GM23338 (cell line): Measurements from ENCODE around the gene PPL. TPM values are rescaled to one million over a fixed set of nuclear protein-coding genes. Genes with fewer than 3 reads are reported as not detected.

Experiments
- ATAC-seq: fragments of 200-7000 bp; cut with Tn5 transposase; 3 replicates; pipeline ENCODE4 v1.9.1; 2020
- DNase-seq: peaks from one replicate; pipeline ENCODE4 v3.0.0-alpha.2; 2015; ENCODE audit warnings: low spot score
- H2AFZ ChIP-seq: fragments of 200-600 bp; sonication (generic); 2 replicates; pipeline ENCODE4 v1.8.0; 2016; ENCODE audit warnings: antibody characterized with exemption, mild to moderate bottlenecking, moderate library complexity
- H3F3A ChIP-seq: fragments of 200-600 bp; sonication (generic); replicated peaks from 2 replicates; pipeline ENCODE4 v1.8.0; 2017; ENCODE audit warnings: antibody characterized with exemption, mixed run types, low read depth
- H3K27ac ChIP-seq: fragments of 200-600 bp; sonication (generic); 2 replicates; pipeline ENCODE4 v1.6.1; 2016; ENCODE audit warnings: low read depth
- H3K27me3 ChIP-seq: fragments of 200-600 bp; sonication (generic); 2 replicates; pipeline ENCODE4 v1.8.0; 2016; ENCODE audit warnings: mild to moderate bottlenecking, mixed run types, moderate library complexity; ENCODE audit not compliant: insufficient read depth
- H3K36me3 ChIP-seq: fragments of 200-600 bp; sonication (generic); 2 replicates; pipeline ENCODE4 v1.8.0; 2016; ENCODE audit warnings: mild to moderate bottlenecking; ENCODE audit not compliant: insufficient read depth
- H3K4me1 ChIP-seq: fragments of 200-600 bp; sonication (generic); 2 replicates; pipeline ENCODE4 v1.8.0; 2016; ENCODE audit warnings: mild to moderate bottlenecking, moderate library complexity; ENCODE audit not compliant: insufficient read depth
- H3K4me2 ChIP-seq: fragments of 200-600 bp; sonication (generic); 2 replicates; pipeline ENCODE4 v1.7.1; 2017; ENCODE audit warnings: mixed run types
- H3K4me3 ChIP-seq: fragments of 200-600 bp; sonication (generic); 2 replicates; pipeline ENCODE4 v1.6.1; 2016; ENCODE audit warnings: mixed run types
- H3K79me2 ChIP-seq: fragments of 200-600 bp; sonication (generic); replicated peaks from 2 replicates; pipeline ENCODE4 v1.8.0; 2017; ENCODE audit warnings: mild to moderate bottlenecking; ENCODE audit not compliant: insufficient read depth
- H3K9me2 ChIP-seq: fragments of 200-600 bp; sonication (generic); 2 replicates; pipeline ENCODE4 v1.8.0; 2017; ENCODE audit not compliant: insufficient read depth
- H4K20me1 ChIP-seq: fragments of 200-600 bp; sonication (generic); replicated peaks from 2 replicates; pipeline ENCODE4 v1.8.0; 2017; ENCODE audit warnings: mild to moderate bottlenecking; ENCODE audit not compliant: insufficient read depth
- H3K27ac Mint-ChIP-seq: 2 replicates; pipeline ENCODE4 v1.8.0; 2020; ENCODE audit warnings: inconsistent platforms, mild to moderate bottlenecking, moderate library complexity, mixed read lengths
- H3K27me3 Mint-ChIP-seq: 3 replicates; pipeline ENCODE4 v1.8.0; 2022; ENCODE audit warnings: low read depth, mild to moderate bottlenecking, moderate library complexity, mixed read lengths, inconsistent platforms; ENCODE audit not compliant: insufficient read depth, poor library complexity
- H3K36me3 Mint-ChIP-seq: 3 replicates; pipeline ENCODE4 v1.8.0; 2021; ENCODE audit warnings: low read depth, mild to moderate bottlenecking, inconsistent platforms, moderate library complexity, mixed read lengths
- H3K4me1 Mint-ChIP-seq: 3 replicates; pipeline ENCODE4 v1.8.0; 2020; ENCODE audit warnings: mild to moderate bottlenecking, inconsistent platforms, mixed read lengths
- H3K4me3 Mint-ChIP-seq: 3 replicates; pipeline ENCODE4 v1.8.0; 2021; ENCODE audit warnings: moderate library complexity, mild to moderate bottlenecking, inconsistent platforms, mixed read lengths
- H3K9me3 Mint-ChIP-seq: 3 replicates; pipeline ENCODE4 v1.8.0; 2020; ENCODE audit warnings: moderate library complexity, mild to moderate bottlenecking, inconsistent platforms, mixed read lengths
- EZH2phosphoT487 ChIP-seq: fragments of 200-600 bp; sonication (generic); IDR thresholded peaks from one replicate; pipeline ENCODE4 v1.8.1; 2018; ENCODE audit warnings: antibody characterized with exemption; ENCODE audit not compliant: unreplicated experiment
- JUNB ChIP-seq: IDR thresholded peaks from one replicate; pipeline ENCODE4 v1.6.1; 2016; ENCODE audit warnings: antibody characterized with exemption; ENCODE audit not compliant: unreplicated experiment
- NANOG ChIP-seq: IDR thresholded peaks from 2 replicates; pipeline ENCODE4 v1.6.1; 2016; ENCODE audit warnings: antibody characterized with exemption, borderline replicate concordance
- ZNF331 ChIP-seq: fragments of 250-450 bp; sonication (Bioruptor Pico); IDR thresholded peaks from 2 replicates; pipeline ENCODE4 v1.5.0; 2020; ENCODE audit warnings: low read depth, mild to moderate bottlenecking, moderate library complexity
- ZNF462 ChIP-seq: fragments of 250-450 bp; sonication (Bioruptor Pico); IDR thresholded peaks from 2 replicates; pipeline ENCODE4 v1.5.0; 2020; ENCODE audit warnings: mild to moderate bottlenecking, moderate library complexity
- polyA plus RNA-seq: library from polyadenylated mRNA; unstranded; fragments of >200 nt; fragmentation: Nextera tagmentation; extraction: Ambion mirVana; gene quantifications from 2 replicates; pipeline ENCODE4 v1.2.1, GENCODE V29; 2016
- total RNA-seq: library from RNA; depleted of rRNA; stranded (reverse); fragments of >200 nt; shearing (Covaris generic); gene quantifications from 2 replicates; pipeline ENCODE4 v1.2.3, GENCODE V29; 2014
- TF ChIP-seq, protein P1 (sequence below), 2 experiments: fragments of 200-600 bp in 1 of 2; sonication (generic) in 1 of 2; conservative IDR thresholded peaks; 2 replicates each; pipeline versions ENCODE4 v1.5.1 to v1.6.1; 2016 to 2017; ENCODE audit warnings: antibody characterized with exemption in 2 of 2, low read depth in 2 of 2, mild to moderate bottlenecking in 2 of 2, moderate library complexity in 1 of 2

PPL gene
- total and polyA plus RNA-seq, 2 experiments from 2014 or later, result 10.6 to 31.7 TPM

DNA sequence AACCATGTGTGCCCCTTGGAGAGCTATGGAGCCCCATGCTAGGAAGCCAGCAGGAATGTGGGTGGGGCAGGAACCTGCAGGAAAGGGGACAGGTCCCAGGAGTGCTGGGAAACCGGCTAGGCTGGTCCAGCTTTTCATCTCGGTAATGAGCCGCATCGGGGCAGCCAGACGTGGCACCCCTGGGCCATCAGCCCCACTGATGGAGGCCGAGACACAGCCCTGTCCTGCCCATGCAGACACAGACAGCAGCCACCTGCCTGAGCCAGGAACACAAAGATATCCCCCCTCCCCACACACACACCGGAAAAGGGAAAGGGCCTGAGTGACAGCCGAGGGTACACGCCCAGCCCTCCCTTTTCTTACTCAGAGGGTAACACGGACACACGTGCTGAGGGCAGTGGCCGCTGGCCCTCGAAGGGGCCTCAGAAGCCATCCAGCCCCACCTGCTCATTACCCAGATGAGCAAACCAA lies 18.1 kb downstream of the PPL start:
- Histone ChIP-seq H3K4me2 (peak overlapping the region; percentile 43; the same call in 1 of the 2 replicates), H3K9me2 (no peaks in the 10 kb centered on the region), H3K36me3 (no peaks in the 10 kb centered on the region), H3K27ac (0 out of 2 replicates have a peak overlapping the region, but pooled peaks have one; percentile 74), H3K4me1 (peaks cover 8% of the 10 kb centered on the region; the same call in 1 of the 2 replicates), H3K4me3 (no peak overlapping the region), H4K20me1 (no peaks in the 10 kb centered on the region), H3F3A (no peaks in the 10 kb centered on the region), H2AFZ (no peak overlapping the region), H3K27me3 (no peaks in the 10 kb centered on the region), H3K79me2 (no peaks in the 10 kb centered on the region)
- Mint-ChIP-seq H3K36me3 (no peaks in the 10 kb centered on the region; the same call in 2 of the 3 replicates), H3K4me1 (peaks cover 9% of the 10 kb centered on the region; the same call in 2 of the 3 replicates), H3K27ac (peak overlapping the region; percentile 70; the same call in 1 of the 2 replicates), H3K27me3 (peaks cover 2% of the 10 kb centered on the region), H3K9me3 (no peaks in the 10 kb centered on the region), H3K4me3 (no peak overlapping the region)
- TF ChIP-seq JUNB (no peak), ZNF331 (CRISPR knock-in tag) (no peak), EZH2phosphoT487 (no peak), ZNF462 (no peak), NANOG (no peak)
- TF ChIP-seq, protein P1, sequence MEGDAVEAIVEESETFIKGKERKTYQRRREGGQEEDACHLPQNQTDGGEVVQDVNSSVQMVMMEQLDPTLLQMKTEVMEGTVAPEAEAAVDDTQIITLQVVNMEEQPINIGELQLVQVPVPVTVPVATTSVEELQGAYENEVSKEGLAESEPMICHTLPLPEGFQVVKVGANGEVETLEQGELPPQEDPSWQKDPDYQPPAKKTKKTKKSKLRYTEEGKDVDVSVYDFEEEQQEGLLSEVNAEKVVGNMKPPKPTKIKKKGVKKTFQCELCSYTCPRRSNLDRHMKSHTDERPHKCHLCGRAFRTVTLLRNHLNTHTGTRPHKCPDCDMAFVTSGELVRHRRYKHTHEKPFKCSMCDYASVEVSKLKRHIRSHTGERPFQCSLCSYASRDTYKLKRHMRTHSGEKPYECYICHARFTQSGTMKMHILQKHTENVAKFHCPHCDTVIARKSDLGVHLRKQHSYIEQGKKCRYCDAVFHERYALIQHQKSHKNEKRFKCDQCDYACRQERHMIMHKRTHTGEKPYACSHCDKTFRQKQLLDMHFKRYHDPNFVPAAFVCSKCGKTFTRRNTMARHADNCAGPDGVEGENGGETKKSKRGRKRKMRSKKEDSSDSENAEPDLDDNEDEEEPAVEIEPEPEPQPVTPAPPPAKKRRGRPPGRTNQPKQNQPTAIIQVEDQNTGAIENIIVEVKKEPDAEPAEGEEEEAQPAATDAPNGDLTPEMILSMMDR (conservative IDR thresholded peaks at IDR 0.05; ENCODE audit: low read depth in 2 of 2), result no peak
- peak; percentile 47 for DNase-seq
- peak; percentile 79 for ATAC-seq
